HEK293 (cell line): ENCODE results near the gene GMDS.

ENCODE experiments used
- CTCF ChIA-PET: fragments of 350-600 bp; formaldehyde crosslinking; extraction: SDS; loops from one replicate; lab custom pipeline; 2021; ENCODE audit warnings: antibody characterized with exemption; lab: Yijun Ruan, JAX
- POLR2A ChIA-PET: fragments of 300-600 bp; formaldehyde crosslinking; extraction: SDS; loops from one replicate; lab custom pipeline; 2020; ENCODE audit warnings: antibody characterized with exemption, inconsistent platforms; lab: Yijun Ruan, JAX
- H3K27ac ChIP-seq: fragments of 200-500 bp; sonication (Bioruptor generic); 2 replicates; pipeline ENCODE4 v1.5.1; 2014; ENCODE audit warnings: low read depth, low read length, control low read depth, inconsistent platforms; ENCODE audit errors: extremely low read depth
- H3K36me3 ChIP-seq, 2 experiments: fragments of 200-500 bp in 1 of 2; sonication (Bioruptor generic) in 1 of 2; 1 replicate in 1 of 2; 2 replicates in 1 of 2; pipeline ENCODE4 v1.5.1; 2014 to 2017; ENCODE audit warnings: inconsistent platforms in 2 of 2, low read length in 2 of 2; ENCODE audit not compliant: control insufficient read depth in 2 of 2, insufficient read depth in 1 of 2
- H3K4me1 ChIP-seq: fragments of 200-500 bp; sonication (Bioruptor generic); 2 replicates; pipeline ENCODE4 v1.5.1; 2014; ENCODE audit warnings: mild to moderate bottlenecking, low read length, inconsistent platforms; ENCODE audit not compliant: control insufficient read depth, insufficient read depth
- H3K4me3 ChIP-seq: 2 replicates; pipeline ENCODE4 v1.5.1; 2011; ENCODE audit warnings: low read depth, mild to moderate bottlenecking, control low read depth, low read length, moderate library complexity
- H3K9me3 ChIP-seq: fragments of 200-500 bp; sonication (Bioruptor generic); 2 replicates; pipeline ENCODE4 v1.5.1; 2014; ENCODE audit warnings: low read depth, low read length, inconsistent platforms; ENCODE audit not compliant: control insufficient read depth, insufficient read depth
- BCL6B ChIP-seq: fragments of 450-650 bp; formaldehyde crosslinking; IDR thresholded peaks from 2 replicates; pipeline ENCODE4 v1.5.1; 2017; ENCODE audit warnings: missing biosample characterization, missing genetic modification characterization
- EGR2 ChIP-seq: fragments of 450-650 bp; formaldehyde crosslinking; IDR thresholded peaks from 2 replicates; pipeline ENCODE4 v1.5.1; 2016; ENCODE audit warnings: low read depth, missing biosample characterization, missing genetic modification characterization
- KLF8 ChIP-seq: fragments of 450-650 bp; formaldehyde crosslinking; IDR thresholded peaks from 2 replicates; pipeline ENCODE4 v1.5.1; 2016; ENCODE audit warnings: missing biosample characterization, missing genetic modification characterization
- PRDM10 ChIP-seq: fragments of 450-650 bp; formaldehyde crosslinking; IDR thresholded peaks from 2 replicates; pipeline ENCODE4 v1.5.1; 2016; ENCODE audit warnings: missing biosample characterization, missing genetic modification characterization
- SP2 ChIP-seq: fragments of 450-650 bp; formaldehyde crosslinking; IDR thresholded peaks from 2 replicates; pipeline ENCODE4 v1.5.1; 2016; ENCODE audit warnings: missing biosample characterization, missing genetic modification characterization
- TSHZ1 ChIP-seq: fragments of 450-650 bp; formaldehyde crosslinking; IDR thresholded peaks from 2 replicates; pipeline ENCODE4 v1.5.1; 2016; ENCODE audit warnings: missing biosample characterization, missing genetic modification characterization, borderline replicate concordance
- ZNF138 ChIP-seq: fragments of 450-650 bp; formaldehyde crosslinking; IDR thresholded peaks from 2 replicates; pipeline ENCODE4 v1.5.1; 2016; ENCODE audit warnings: missing biosample characterization, missing genetic modification characterization, borderline replicate concordance
- ZNF16 ChIP-seq: fragments of 450-650 bp; formaldehyde crosslinking; IDR thresholded peaks from 2 replicates; pipeline ENCODE4 v1.5.1; 2016; ENCODE audit warnings: low read depth, missing biosample characterization, missing genetic modification characterization
- ZNF211 ChIP-seq: fragments of 450-650 bp; formaldehyde crosslinking; IDR thresholded peaks from 2 replicates; pipeline ENCODE4 v1.5.1; 2016; ENCODE audit warnings: low read depth, missing biosample characterization, missing genetic modification characterization
- ZNF223 ChIP-seq: fragments of 450-650 bp; formaldehyde crosslinking; IDR thresholded peaks from 2 replicates; pipeline ENCODE4 v1.5.1; 2016; ENCODE audit warnings: missing biosample characterization, missing genetic modification characterization
- ZNF280D ChIP-seq: fragments of 450-650 bp; formaldehyde crosslinking; IDR thresholded peaks from 2 replicates; pipeline ENCODE4 v1.5.1; 2016; ENCODE audit warnings: missing biosample characterization, missing genetic modification characterization
- ZNF311 ChIP-seq: fragments of 450-650 bp; formaldehyde crosslinking; IDR thresholded peaks from 2 replicates; pipeline ENCODE4 v1.5.1; 2017; ENCODE audit warnings: missing biosample characterization, missing genetic modification characterization, borderline replicate concordance
- ZNF366 ChIP-seq: fragments of 450-650 bp; formaldehyde crosslinking; conservative IDR thresholded peaks from 2 replicates; pipeline ENCODE4 v1.5.1; 2016; ENCODE audit warnings: missing biosample characterization, missing genetic modification characterization
- ZNF530 ChIP-seq: fragments of 450-650 bp; formaldehyde crosslinking; IDR thresholded peaks from 2 replicates; pipeline ENCODE4 v1.5.1; 2016; ENCODE audit warnings: low read depth, missing biosample characterization, missing genetic modification characterization
- ZNF596 ChIP-seq: fragments of 450-650 bp; IDR thresholded peaks from 2 replicates; pipeline ENCODE4 v1.5.0; 2018; ENCODE audit warnings: missing biosample characterization, mild to moderate bottlenecking, missing genetic modification characterization, moderate library complexity
- ZNF624 ChIP-seq: fragments of 450-650 bp; formaldehyde crosslinking; IDR thresholded peaks from 2 replicates; pipeline ENCODE4 v1.5.1; 2017; ENCODE audit warnings: missing biosample characterization, missing genetic modification characterization
- ZNF645 ChIP-seq: fragments of 450-650 bp; formaldehyde crosslinking; IDR thresholded peaks from 2 replicates; pipeline ENCODE4; 2016; ENCODE audit warnings: missing biosample characterization, missing genetic modification characterization
- ZNF670 ChIP-seq: fragments of 450-650 bp; formaldehyde crosslinking; IDR thresholded peaks from 2 replicates; pipeline ENCODE4 v1.5.1; 2016; ENCODE audit warnings: missing biosample characterization, missing genetic modification characterization, low read depth
- ZNF777 ChIP-seq: fragments of 450-650 bp; formaldehyde crosslinking; IDR thresholded peaks from 2 replicates; pipeline ENCODE4 v1.5.1; 2017; ENCODE audit warnings: missing biosample characterization, missing genetic modification characterization, borderline replicate concordance
- ZNF785 ChIP-seq: fragments of 450-650 bp; formaldehyde crosslinking; IDR thresholded peaks from 2 replicates; pipeline ENCODE4 v1.5.1; 2016; ENCODE audit warnings: missing biosample characterization, missing genetic modification characterization
- ZNF830 ChIP-seq: fragments of 450-650 bp; IDR thresholded peaks from 2 replicates; pipeline ENCODE4 v1.5.0; 2018; ENCODE audit warnings: missing biosample characterization, missing genetic modification characterization, low read depth, mild to moderate bottlenecking, moderate library complexity
- ZNF837 ChIP-seq: fragments of 450-650 bp; formaldehyde crosslinking; IDR thresholded peaks from 2 replicates; pipeline ENCODE4 v1.5.1; 2016; ENCODE audit warnings: missing biosample characterization, missing genetic modification characterization
- ZSCAN18 ChIP-seq: fragments of 450-650 bp; formaldehyde crosslinking; IDR thresholded peaks from 2 replicates; pipeline ENCODE4 v1.5.1; 2016; ENCODE audit warnings: missing biosample characterization, missing genetic modification characterization

The GMDS gene

GRCh38 chr6:1809291-1809988 is 436.0 kb downstream of the GMDS start:
- H3K36me3 ChIP-seq, result no peaks in the 10 kb centered on the region
- no peak overlapping the region for H3K27ac ChIP-seq
- no peak overlapping the region for H3K4me3 ChIP-seq
- H3K9me3 ChIP-seq, result no peaks in the 10 kb centered on the region
- peaks cover 23% of the 10 kb centered on the region for H3K4me1 ChIP-seq
- POLR2A ChIA-PET, result no interaction called here
- CTCF ChIA-PET, result no interaction called here
- TF ChIP-seq ZNF211 (tag by site-specific recombination) (no peak), ZNF837 (tag by site-specific recombination) (no peak), BCL6B (peak; percentile 74), ZNF223 (tag by site-specific recombination) (no peak), ZNF830 (tag by site-specific recombination) (no peak), ZNF645 (tag by site-specific recombination) (no peak), ZNF16 (tag by site-specific recombination) (no peak), ZNF596 (tag by site-specific recombination) (no peak), ZNF785 (tag by site-specific recombination) (no peak), ZNF530 (tag by site-specific recombination) (no peak), TSHZ1 (tag by site-specific recombination) (peak; percentile 91), ZSCAN18 (tag by site-specific recombination) (no peak), SP2 (no peak), EGR2 (tag by site-specific recombination) (no peak), ZNF670 (tag by site-specific recombination) (no peak), ZNF280D (tag by site-specific recombination) (no peak), ZNF366 (tag by site-specific recombination) (peak; percentile 90), ZNF138 (no peak), PRDM10 (tag by site-specific recombination) (peak; percentile 45; the same call in 1 of the 2 replicates), ZNF777 (tag by site-specific recombination) (no peak), ZNF624 (tag by site-specific recombination) (no peak), ZNF311 (tag by site-specific recombination) (no peak), KLF8 (tag by site-specific recombination) (no peak)
